ENCODE measurements around the gene TREH.
"Not testable (repeated sequence)": the region's sequence is repeated elsewhere in the genome, so short reads cannot be mapped to it uniquely, and the experiment has no call there.

GRCh38 chr11:118727001-118727720 is 47.7 kb upstream of the TREH start:
- not testable (repeated sequence) for TF ChIP-seq POLR2A, CTCF, POLR2AphosphoS5, EP300 (IDR thresholded peaks at IDR 0.05)

Measured in sigmoid colon (tissue), 4 donors.